K562 (cell line): ENCODE results near the gene IL12RB2. TPM values are rescaled to one million over a fixed set of nuclear protein-coding genes. Genes with fewer than 3 reads are reported as not detected.

Experiments
- ATAC-seq: fragments of 200-7000 bp; cut with Tn5 transposase; 3 replicates; pipeline ENCODE4 v1.9.1; 2020; ENCODE audit warnings: moderate library complexity
- BruUV-seq: library from RNA; stranded (reverse); fragments of 400-500 nt; replicated peaks from 2 replicates; lab custom pipeline; 2021; lab: Mats Ljungman, UMichigan
- CTCF ChIA-PET: fragments of 300-600 bp; formaldehyde crosslinking; extraction: SDS; loops from one replicate; lab custom pipeline; 2021; ENCODE audit warnings: low intra/inter-chr PET ratio; lab: Yijun Ruan, JAX
- POLR2A ChIA-PET: fragments of 300-600, 350-650 bp; sonication (Branson Sonifier 250); formaldehyde crosslinking; extraction: SDS; loops from one replicate; lab custom pipeline; 2021; ENCODE audit warnings: antibody characterized with exemption, inconsistent platforms; lab: Yijun Ruan, JAX
- DNase-seq, 4 experiments: peaks; one replicate each; pipeline versions ENCODE4 v3.0.0 to v3.0.0-alpha.2; 2011 to 2018; ENCODE audit warnings: low spot score in 3 of 4, mixed read lengths in 3 of 4; ENCODE audit errors: extremely low read depth in 1 of 4
- FAIRE-seq: peaks from 2 replicates; lab custom pipeline; 2011; peaks lifted over from hg19 to GRCh38; lab: Jason Lieb, UNC
- H2AFZ ChIP-seq: 2 replicates; pipeline ENCODE4 v1.6.0; 2011; ENCODE audit warnings: low read depth, low read length, control low read depth, inconsistent platforms
- H3K27ac ChIP-seq: fragments of 200-600 bp; 3 replicates; pipeline ENCODE4 v1.8.0; 2011; ENCODE audit warnings: low read depth, mild to moderate bottlenecking, control low read depth, inconsistent platforms, low read length, moderate library complexity, mixed read lengths; ENCODE audit errors: extremely low read depth
- H3K27me3 ChIP-seq, 2 experiments: fragments of 300-600 bp in 1 of 2; 2 replicates in 1 of 2; 3 replicates in 1 of 2; pipeline versions ENCODE4 v1.6.0 to v1.8.0; 2011; ENCODE audit warnings: inconsistent platforms in 2 of 2, low read length in 2 of 2, mild to moderate bottlenecking in 1 of 2, mixed read lengths in 1 of 2, moderate library complexity in 1 of 2; ENCODE audit not compliant: control insufficient read depth in 2 of 2, insufficient read depth in 2 of 2
- H3K36me3 ChIP-seq: fragments of 300-600 bp; 3 replicates; pipeline ENCODE4 v1.8.0; 2011; ENCODE audit warnings: mild to moderate bottlenecking, low read length, inconsistent platforms; ENCODE audit not compliant: control insufficient read depth, insufficient read depth
- H3K4me1 ChIP-seq, 2 experiments: fragments of 200-600 bp in 1 of 2; replicated peaks in 1 of 2; 2 replicates in 1 of 2; 3 replicates in 1 of 2; pipeline versions ENCODE4 v1.5.1 to v1.8.0; 2011; ENCODE audit warnings: inconsistent platforms in 2 of 2, low read length in 2 of 2, mild to moderate bottlenecking in 1 of 2, mixed read lengths in 1 of 2, moderate library complexity in 1 of 2; ENCODE audit not compliant: control insufficient read depth in 2 of 2, insufficient read depth in 2 of 2
- H3K4me2 ChIP-seq: 2 replicates; pipeline ENCODE4 v1.6.1; 2011; ENCODE audit warnings: low read length, control low read depth, inconsistent platforms, mixed read lengths; ENCODE audit not compliant: insufficient read depth
- H3K4me3 ChIP-seq: fragments of 200-600 bp; sonication (generic), shearing (Covaris generic); 2 replicates; pipeline ENCODE4 v1.5.1; 2016; ENCODE audit warnings: control low read depth, inconsistent platforms
- H3K79me2 ChIP-seq: fragments of 200-600 bp; 3 replicates; pipeline ENCODE4 v1.8.0; 2011; ENCODE audit warnings: low read length, inconsistent platforms; ENCODE audit not compliant: control insufficient read depth, insufficient read depth
- H3K9ac ChIP-seq, 2 experiments: 2 replicates each; pipeline versions ENCODE4 v1.6.0 to v1.6.1; 2011; ENCODE audit warnings: low read depth in 2 of 2, low read length in 2 of 2, control low read depth in 1 of 2, inconsistent platforms in 1 of 2, mild to moderate bottlenecking in 1 of 2, mixed read lengths in 1 of 2; ENCODE audit not compliant: insufficient read depth in 1 of 2
- H3K9me1 ChIP-seq: one replicate; pipeline ENCODE4 v1.6.0; 2011; ENCODE audit warnings: inconsistent platforms, mild to moderate bottlenecking, low read length, moderate library complexity; ENCODE audit not compliant: control insufficient read depth, insufficient read depth
- H3K9me3 ChIP-seq: replicated peaks from 2 replicates; pipeline ENCODE4 v1.5.1; 2011; ENCODE audit warnings: low read depth, low read length, inconsistent platforms; ENCODE audit not compliant: control insufficient read depth, insufficient read depth
- H4K20me1 ChIP-seq: replicated peaks from 2 replicates; pipeline ENCODE4 v1.6.1; 2011; ENCODE audit warnings: low read length, inconsistent platforms, mixed read lengths; ENCODE audit not compliant: control insufficient read depth, insufficient read depth
- CTBP1 ChIP-seq: fragments of 450-650 bp; IDR thresholded peaks from 2 replicates; pipeline ENCODE4 v1.6.1; 2016; ENCODE audit warnings: borderline replicate concordance
- FOXK1 ChIP-seq: sonication (generic); formaldehyde crosslinking; IDR thresholded peaks from 2 replicates; pipeline ENCODE4 v1.8.0; 2022; ENCODE audit warnings: missing genetic modification reagents, mild to moderate bottlenecking, borderline replicate concordance
- GATAD2B ChIP-seq: fragments of 450-650 bp; IDR thresholded peaks from 2 replicates; pipeline ENCODE4 v1.6.1; 2017; ENCODE audit warnings: mild to moderate bottlenecking, borderline replicate concordance
- HMGN3 ChIP-seq: IDR thresholded peaks from 2 replicates; pipeline ENCODE4 v1.6.1; 2011; ENCODE audit warnings: borderline replicate concordance, low read depth, mild to moderate bottlenecking, mixed read lengths, low read length; ENCODE audit not compliant: insufficient read length; ENCODE audit errors: extremely low read depth
- MAFF ChIP-seq: IDR thresholded peaks from 2 replicates; pipeline ENCODE4 v1.6.1; 2012; ENCODE audit warnings: low read length, improper control_type of control experiment
- MAFG ChIP-seq: fragments of 450-650 bp; conservative IDR thresholded peaks from 2 replicates; pipeline ENCODE4 v1.6.1; 2016; ENCODE audit warnings: missing genetic modification characterization, missing compliant biosample characterization
- MAFK ChIP-seq: IDR thresholded peaks from 2 replicates; pipeline ENCODE4 v1.6.1; 2011; ENCODE audit warnings: low read length, improper control_type of control experiment
- NR2F6 ChIP-seq: fragments of 450-650 bp; formaldehyde crosslinking; IDR thresholded peaks from 2 replicates; pipeline ENCODE4 v1.4.0; 2020; ENCODE audit warnings: mild to moderate bottlenecking
- SIN3B ChIP-seq: fragments of 450-650 bp; IDR thresholded peaks from 2 replicates; pipeline ENCODE4 v1.6.1; 2017; ENCODE audit warnings: low read depth, mild to moderate bottlenecking, moderate library complexity
- ZNF282 ChIP-seq: sonication (generic); formaldehyde crosslinking; IDR thresholded peaks from 2 replicates; pipeline ENCODE4 v1.8.1; 2023; ENCODE audit warnings: missing genetic modification reagents
- ZNF717 ChIP-seq: fragments of 250-450 bp; sonication (Bioruptor Pico); IDR thresholded peaks from 2 replicates; pipeline ENCODE4 v1.5.0; 2021
- ZNF740 ChIP-seq, 3 experiments: fragments of 200-800 bp in 1 of 3; sonication (Bioruptor generic) in 1 of 3; sonication (generic) in 1 of 3; formaldehyde crosslinking in 1 of 3; IDR thresholded peaks; 2 replicates each; pipeline versions ENCODE4 v1.6.1 to v1.8.0; 2016 to 2022; ENCODE audit warnings: mild to moderate bottlenecking in 2 of 3, missing compliant biosample characterization in 2 of 3, missing genetic modification characterization in 2 of 3, missing genetic modification reagents in 1 of 3
- WGBS: fragments of 100-300 bp; shearing (Covaris generic); methylation state at CpG from one replicate; pipeline ENCODE4 v1.1.6; 2016; ENCODE audit warnings: low coverage, mixed read lengths; ENCODE audit not compliant: insufficient coverage; ENCODE audit errors: missing lambda C conversion rate; 5-methylcytosine and 5-hydroxymethylcytosine counted together
- in situ Hi-C: fragments of 300-500 bp; cut with MboI; formaldehyde crosslinking; loops from 4 replicates; pipeline ENCODE4 v1.15.0; 2018; ENCODE audit warnings: inconsistent platforms, mixed read lengths
- intact Hi-C: fragments of 100-400 bp; cut with micrococcal nuclease; formaldehyde crosslinking; loops from 2 replicates; pipeline ENCODE4 v1.14.2; 2022
- polyA plus RNA-seq, 8 experiments: library from polyadenylated mRNA; depleted of rRNA in 4 of 8; stranded (reverse) in 5 of 8; unstranded in 3 of 8; fragments of >200 nt; fragmentation: Nextera tagmentation in 2 of 8; fragmentation: Illumina TruSeq in 1 of 8; extraction: Ambion mirVana in 2 of 8; extraction: Trizol in 1 of 8; gene quantifications; 2 replicates each; pipeline versions ENCODE4 v1.2.1 to v1.2.3, GENCODE V29; 2011 to 2014; ENCODE audit warnings: inconsistent platforms in 1 of 8, missing spikeins in 1 of 8
- total RNA-seq, 7 experiments: library from RNA; depleted of rRNA in 6 of 7; stranded (reverse); fragments of >200 nt in 6 of 7; fragmentation: Illumina TruSeq in 2 of 7; extraction: Trizol in 2 of 7; gene quantifications; 2 replicates each; pipeline versions ENCODE4 v1.2.1 to v1.2.3, GENCODE V29; 2011 to 2021; ENCODE audit warnings: low replicate concordance in 1 of 7
- TF ChIP-seq, protein P1 (sequence below): fragments of 450-650 bp; IDR thresholded peaks from 2 replicates; pipeline ENCODE4 v1.6.1; 2016; ENCODE audit warnings: mild to moderate bottlenecking
- TF ChIP-seq, protein P2 (sequence below): IDR thresholded peaks from 2 replicates; pipeline ENCODE4 v1.6.1; 2014; ENCODE audit warnings: antibody characterized with exemption
- TF ChIP-seq, protein P3 (sequence below), 3 experiments: IDR thresholded peaks in 2 of 3; conservative IDR thresholded peaks in 1 of 3; 2 replicates each; pipeline ENCODE4 v1.5.1; 2011 to 2012; ENCODE audit warnings: low read length in 3 of 3, mild to moderate bottlenecking in 3 of 3, control low read depth in 2 of 3, improper control_type of control experiment in 1 of 3, inconsistent platforms in 1 of 3, low read depth in 1 of 3, mixed read lengths in 1 of 3, moderate library complexity in 1 of 3; ENCODE audit not compliant: insufficient read depth in 2 of 3

The IL12RB2 gene
- total and polyA plus RNA-seq, 9 of the 15 experiments (the other 6 are each of a cell fraction or from before 2014, with no cell fraction given), result 0.39 to 3.3 (median 1.9) TPM

GRCh38 chr1:67262735-67263134 lies 44.9 kb upstream of the IL12RB2 start:
- Histone ChIP-seq H3K9me1 (no peaks in the 10 kb centered on the region), H3K79me2 (no peaks in the 10 kb centered on the region), H3K9me3 (no peaks in the 10 kb centered on the region), H3K4me3 (no peak overlapping the region), H3K4me1 (no peaks in the 10 kb centered on the region), H3K4me2 (no peak overlapping the region), H4K20me1 (no peaks in the 10 kb centered on the region), H3K27ac (no peak overlapping the region), H3K9ac (no peak overlapping the region), H2AFZ (no peak overlapping the region), H3K27me3 (no peaks in the 10 kb centered on the region), H3K36me3 (peaks cover 11% of the 10 kb centered on the region; the same call in 1 of the 3 replicates)
- no peak for DNase-seq
- in situ Hi-C loops (no loop called here), intact Hi-C loops (no loop called here)
- POLR2A ChIA-PET, result interaction anchor here (0.5 kb wide), 1 partner anchor 130 kb away, joined by 3 read pairs; no protein-coding TSS in a partner anchor
- BruUV-seq, result no TSS peak
- no peak for FAIRE-seq
- CTCF ChIA-PET, result no interaction called here
- no peak for ATAC-seq
- 34% methylated on average over 5 of the region's 5 CpGs for WGBS
- TF ChIP-seq MAFG (peak; percentile 87), GATAD2B (no peak), NR2F6 (CRISPR knock-in tag) (no peak), SIN3B (no peak), CTBP1 (no peak), MAFF (peak; percentile 80), ZNF717 (no peak), MAFK (peak; percentile 84), HMGN3 (no peak), ZNF282 (CRISPR knock-in tag) (no peak), ZNF740 (CRISPR knock-in tag; IDR thresholded peaks at IDR 0.05) (no peak), ZNF740 (tag; IDR thresholded peaks at IDR 0.05) (no peak), FOXK1 (CRISPR knock-in tag) (no peak)
- TF ChIP-seq, protein P1, sequence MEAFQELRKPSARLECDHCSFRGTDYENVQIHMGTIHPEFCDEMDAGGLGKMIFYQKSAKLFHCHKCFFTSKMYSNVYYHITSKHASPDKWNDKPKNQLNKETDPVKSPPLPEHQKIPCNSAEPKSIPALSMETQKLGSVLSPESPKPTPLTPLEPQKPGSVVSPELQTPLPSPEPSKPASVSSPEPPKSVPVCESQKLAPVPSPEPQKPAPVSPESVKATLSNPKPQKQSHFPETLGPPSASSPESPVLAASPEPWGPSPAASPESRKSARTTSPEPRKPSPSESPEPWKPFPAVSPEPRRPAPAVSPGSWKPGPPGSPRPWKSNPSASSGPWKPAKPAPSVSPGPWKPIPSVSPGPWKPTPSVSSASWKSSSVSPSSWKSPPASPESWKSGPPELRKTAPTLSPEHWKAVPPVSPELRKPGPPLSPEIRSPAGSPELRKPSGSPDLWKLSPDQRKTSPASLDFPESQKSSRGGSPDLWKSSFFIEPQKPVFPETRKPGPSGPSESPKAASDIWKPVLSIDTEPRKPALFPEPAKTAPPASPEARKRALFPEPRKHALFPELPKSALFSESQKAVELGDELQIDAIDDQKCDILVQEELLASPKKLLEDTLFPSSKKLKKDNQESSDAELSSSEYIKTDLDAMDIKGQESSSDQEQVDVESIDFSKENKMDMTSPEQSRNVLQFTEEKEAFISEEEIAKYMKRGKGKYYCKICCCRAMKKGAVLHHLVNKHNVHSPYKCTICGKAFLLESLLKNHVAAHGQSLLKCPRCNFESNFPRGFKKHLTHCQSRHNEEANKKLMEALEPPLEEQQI, result no peak
- TF ChIP-seq, protein P2, sequence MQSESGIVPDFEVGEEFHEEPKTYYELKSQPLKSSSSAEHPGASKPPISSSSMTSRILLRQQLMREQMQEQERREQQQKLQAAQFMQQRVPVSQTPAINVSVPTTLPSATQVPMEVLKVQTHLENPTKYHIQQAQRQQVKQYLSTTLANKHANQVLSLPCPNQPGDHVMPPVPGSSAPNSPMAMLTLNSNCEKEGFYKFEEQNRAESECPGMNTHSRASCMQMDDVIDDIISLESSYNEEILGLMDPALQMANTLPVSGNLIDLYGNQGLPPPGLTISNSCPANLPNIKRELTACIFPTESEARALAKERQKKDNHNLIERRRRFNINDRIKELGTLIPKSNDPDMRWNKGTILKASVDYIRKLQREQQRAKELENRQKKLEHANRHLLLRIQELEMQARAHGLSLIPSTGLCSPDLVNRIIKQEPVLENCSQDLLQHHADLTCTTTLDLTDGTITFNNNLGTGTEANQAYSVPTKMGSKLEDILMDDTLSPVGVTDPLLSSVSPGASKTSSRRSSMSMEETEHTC, result no peak
- TF ChIP-seq, protein P3, sequence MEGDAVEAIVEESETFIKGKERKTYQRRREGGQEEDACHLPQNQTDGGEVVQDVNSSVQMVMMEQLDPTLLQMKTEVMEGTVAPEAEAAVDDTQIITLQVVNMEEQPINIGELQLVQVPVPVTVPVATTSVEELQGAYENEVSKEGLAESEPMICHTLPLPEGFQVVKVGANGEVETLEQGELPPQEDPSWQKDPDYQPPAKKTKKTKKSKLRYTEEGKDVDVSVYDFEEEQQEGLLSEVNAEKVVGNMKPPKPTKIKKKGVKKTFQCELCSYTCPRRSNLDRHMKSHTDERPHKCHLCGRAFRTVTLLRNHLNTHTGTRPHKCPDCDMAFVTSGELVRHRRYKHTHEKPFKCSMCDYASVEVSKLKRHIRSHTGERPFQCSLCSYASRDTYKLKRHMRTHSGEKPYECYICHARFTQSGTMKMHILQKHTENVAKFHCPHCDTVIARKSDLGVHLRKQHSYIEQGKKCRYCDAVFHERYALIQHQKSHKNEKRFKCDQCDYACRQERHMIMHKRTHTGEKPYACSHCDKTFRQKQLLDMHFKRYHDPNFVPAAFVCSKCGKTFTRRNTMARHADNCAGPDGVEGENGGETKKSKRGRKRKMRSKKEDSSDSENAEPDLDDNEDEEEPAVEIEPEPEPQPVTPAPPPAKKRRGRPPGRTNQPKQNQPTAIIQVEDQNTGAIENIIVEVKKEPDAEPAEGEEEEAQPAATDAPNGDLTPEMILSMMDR (IDR thresholded peaks at IDR 0.05 in 2 of 3, conservative IDR thresholded peaks at IDR 0.05 in 1 of 3; ENCODE audit: insufficient read depth in 2 of 3, low read depth in 1 of 3, low read length in 3 of 3), result no peak
